ENCODE measurements around the gene FLAD1.

GRCh38 chr1:155008015-155008941 is 25.1 kb downstream of the FLAD1 start:
- no peak for TF ChIP-seq POLR2A (IDR thresholded peaks at IDR 0.05; ENCODE audit: low read depth, low read length)
- TF ChIP-seq POLR2AphosphoS5 (IDR thresholded peaks at IDR 0.05; ENCODE audit: low read depth, low read length), result no peak
